H9 (cell line): ENCODE measurements around the gene NBPF4. TPM values are rescaled to one million over a fixed set of nuclear protein-coding genes. Genes with fewer than 3 reads are reported as not detected.

ENCODE experiments used
- DNase-seq: peaks from one replicate; pipeline ENCODE4 v3.0.0-alpha.2; 2017
- H2AFZ ChIP-seq: one replicate; pipeline ENCODE4 v1.6.1; 2013; ENCODE audit warnings: mild to moderate bottlenecking, low read length, control low read depth, moderate library complexity
- H2AK5ac ChIP-seq: 2 replicates; pipeline ENCODE4 v1.6.1; 2013; ENCODE audit warnings: low read length, control low read depth, mixed read lengths; ENCODE audit not compliant: insufficient read length
- H2BK120ac ChIP-seq: one replicate; pipeline ENCODE4 v1.6.1; 2013; ENCODE audit warnings: low read depth, mild to moderate bottlenecking, low read length, control low read depth, inconsistent platforms; ENCODE audit not compliant: poor library complexity, severe bottlenecking
- H2BK12ac ChIP-seq: 2 replicates; pipeline ENCODE4 v1.6.1; 2013; ENCODE audit warnings: low read length, control low read depth, mixed read lengths, low read depth; ENCODE audit not compliant: insufficient read length
- H2BK15ac ChIP-seq: 2 replicates; pipeline ENCODE4 v1.6.1; 2013; ENCODE audit warnings: low read depth, low read length, control low read depth
- H2BK20ac ChIP-seq: one replicate; pipeline ENCODE4 v1.6.1; 2013; ENCODE audit warnings: low read depth, mild to moderate bottlenecking, low read length, control low read depth, inconsistent platforms; ENCODE audit not compliant: poor library complexity, severe bottlenecking
- H2BK5ac ChIP-seq: 2 replicates; pipeline ENCODE4 v1.6.1; 2013; ENCODE audit warnings: low read length, control low read depth, mixed read lengths; ENCODE audit not compliant: insufficient read length
- H3K14ac ChIP-seq: 2 replicates; pipeline ENCODE4 v1.6.1; 2013; ENCODE audit warnings: low read length, control low read depth; ENCODE audit not compliant: insufficient read depth
- H3K18ac ChIP-seq: 2 replicates; pipeline ENCODE4 v1.6.1; 2013; ENCODE audit warnings: low read depth, mild to moderate bottlenecking, mixed read lengths, low read length, control low read depth; ENCODE audit not compliant: insufficient read length
- H3K23ac ChIP-seq: 2 replicates; pipeline ENCODE4 v1.6.1; 2013; ENCODE audit warnings: low read length, control low read depth, mixed read lengths, low read depth; ENCODE audit not compliant: insufficient read length
- H3K23me2 ChIP-seq: 2 replicates; pipeline ENCODE4 v1.6.1; 2013; ENCODE audit warnings: low read depth, mild to moderate bottlenecking, mixed read lengths, low read length, control low read depth; ENCODE audit not compliant: insufficient read length, poor library complexity, severe bottlenecking
- H3K27ac ChIP-seq: 2 replicates; pipeline ENCODE4 v1.5.1; 2013; ENCODE audit warnings: low read length, control low read depth, mixed read lengths, low read depth; ENCODE audit not compliant: insufficient read length
- H3K27me3 ChIP-seq: 2 replicates; pipeline ENCODE4 v1.6.1; 2013; ENCODE audit warnings: low read length, control low read depth, inconsistent platforms; ENCODE audit not compliant: insufficient read depth
- H3K4ac ChIP-seq: 2 replicates; pipeline ENCODE4 v1.6.1; 2013; ENCODE audit warnings: low read depth, mild to moderate bottlenecking, control low read depth, inconsistent platforms, low read length, moderate library complexity
- H3K4me1 ChIP-seq: 2 replicates; pipeline ENCODE4 v1.6.1; 2013; ENCODE audit warnings: low read length, control low read depth, inconsistent platforms; ENCODE audit not compliant: insufficient read depth
- H3K4me2 ChIP-seq: 2 replicates; pipeline ENCODE4 v1.6.1; 2013; ENCODE audit warnings: low read length, control low read depth, mixed read lengths; ENCODE audit not compliant: insufficient read length, insufficient read depth
- H3K56ac ChIP-seq: 2 replicates; pipeline ENCODE4 v1.6.1; 2013; ENCODE audit warnings: low read depth, mild to moderate bottlenecking, mixed read lengths, low read length, control low read depth; ENCODE audit not compliant: insufficient read length
- H3K79me1 ChIP-seq: 2 replicates; pipeline ENCODE4 v1.6.1; 2013; ENCODE audit warnings: low read depth, mild to moderate bottlenecking, moderate library complexity, low read length, control low read depth, inconsistent platforms; ENCODE audit not compliant: insufficient read depth, poor library complexity, severe bottlenecking
- H3K79me2 ChIP-seq: 2 replicates; pipeline ENCODE4 v1.6.1; 2013; ENCODE audit warnings: low read length, control low read depth, inconsistent platforms; ENCODE audit not compliant: insufficient read depth
- H3K9ac ChIP-seq: 2 replicates; pipeline ENCODE4 v1.6.1; 2013; ENCODE audit warnings: low read length, control low read depth, mixed read lengths; ENCODE audit not compliant: insufficient read length; ENCODE audit errors: extremely low read depth
- H3K9me3 ChIP-seq: one replicate; pipeline ENCODE4 v1.6.1; 2013; ENCODE audit warnings: low read depth, low read length, inconsistent platforms; ENCODE audit not compliant: control insufficient read depth
- H3T11ph ChIP-seq: one replicate; pipeline ENCODE4 v1.6.1; 2013; ENCODE audit warnings: mild to moderate bottlenecking, low read length, control low read depth, inconsistent platforms
- H4K20me1 ChIP-seq: one replicate; pipeline ENCODE4 v1.6.1; 2013; ENCODE audit not compliant: control insufficient read depth, insufficient read length, insufficient read depth
- H4K5ac ChIP-seq: 2 replicates; pipeline ENCODE4 v1.6.1; 2013; ENCODE audit warnings: low read depth, mild to moderate bottlenecking, mixed read lengths, low read length, control low read depth; ENCODE audit not compliant: insufficient read length
- H4K8ac ChIP-seq: replicated peaks from 2 replicates; pipeline ENCODE4 v1.6.1; 2013; ENCODE audit warnings: low read length, control low read depth, mixed read lengths, low read depth; ENCODE audit not compliant: insufficient read length
- H4K91ac ChIP-seq: 2 replicates; pipeline ENCODE4 v1.6.1; 2013; ENCODE audit warnings: low read depth, mild to moderate bottlenecking, moderate library complexity, mixed read lengths, low read length, control low read depth; ENCODE audit not compliant: insufficient read length
- H3K27ac Mint-ChIP-seq, 3 experiments: 2 replicates in 2 of 3; 3 replicates in 1 of 3; pipeline ENCODE4 v1.8.0; 2020 to 2021; ENCODE audit warnings: mixed read lengths in 3 of 3, mild to moderate bottlenecking in 1 of 3, moderate library complexity in 1 of 3
- H3K27me3 Mint-ChIP-seq: 2 replicates; pipeline ENCODE4 v1.8.0; 2021; ENCODE audit warnings: low read depth, mild to moderate bottlenecking, moderate library complexity, mixed read lengths
- H3K36me3 Mint-ChIP-seq, 3 experiments: 2 replicates in 2 of 3; 3 replicates in 1 of 3; pipeline ENCODE4 v1.8.0; 2020 to 2021; ENCODE audit warnings: low read depth in 3 of 3, mixed read lengths in 3 of 3; ENCODE audit not compliant: insufficient read depth in 1 of 3
- H3K4me1 Mint-ChIP-seq, 2 experiments: 2 replicates each; pipeline ENCODE4 v1.8.0; 2020; ENCODE audit warnings: mixed read lengths in 2 of 2
- H3K4me3 Mint-ChIP-seq, 2 experiments: 2 replicates in 1 of 2; 3 replicates in 1 of 2; pipeline ENCODE4 v1.8.0; 2020 to 2021; ENCODE audit warnings: mild to moderate bottlenecking in 2 of 2, mixed read lengths in 2 of 2, moderate library complexity in 1 of 2
- H3K9me3 Mint-ChIP-seq, 2 experiments: 2 replicates in 1 of 2; 3 replicates in 1 of 2; pipeline ENCODE4 v1.8.0; 2020; ENCODE audit warnings: mild to moderate bottlenecking in 2 of 2, mixed read lengths in 2 of 2, moderate library complexity in 1 of 2
- WGBS: extraction: QIAGEN DNeasy Blood & Tissue Kit; methylation state at CpG from one replicate; pipeline ENCODE4 v1.1.7; 2013; ENCODE audit warnings: missing lambda C conversion rate, low lambda C conversion rate, mixed read lengths; ENCODE audit not compliant: insufficient read length; ENCODE audit errors: extremely low coverage; 5-methylcytosine and 5-hydroxymethylcytosine counted together
- total RNA-seq: library from RNA; stranded (reverse); gene quantifications from 2 replicates; pipeline ENCODE4 v1.2.1, GENCODE V29; 2021
- TF ChIP-seq, protein P1 (sequence below): fragments of 200-600 bp; sonication (generic); conservative IDR thresholded peaks from 3 replicates; pipeline ENCODE4 v1.8.0; 2021; ENCODE audit warnings: antibody characterized with exemption, mild to moderate bottlenecking

The NBPF4 gene
- total RNA-seq, 1 experiment from 2014 or later, result not detected

- no CpG with 5 or more reads among the region's 11 CpGs for WGBS
- peaks cover 5% of the 10 kb centered on the region; the same call in 1 of the 2 replicates for H3K27me3 Mint-ChIP-seq
- Histone ChIP-seq H3K4me1 (no peaks in the 10 kb centered on the region), H3K9ac (no peak overlapping the region), H3K18ac (peak overlapping the region; percentile 42), H2BK12ac (no peak overlapping the region), H3K23me2 (no peaks in the 10 kb centered on the region), H3K9me3 (no peaks in the 10 kb centered on the region), H2AFZ (peak overlapping the region; percentile 3), H3K79me1 (no peaks in the 10 kb centered on the region), H3K4ac (no peak overlapping the region), H4K20me1 (no peaks in the 10 kb centered on the region), H2BK5ac (no peak overlapping the region), H3K79me2 (no peaks in the 10 kb centered on the region), H2AK5ac (no peak overlapping the region), H2BK20ac (no peak overlapping the region), H3K4me2 (no peak overlapping the region), H4K5ac (no peak overlapping the region), H4K91ac (no peak overlapping the region), H3K27me3 (no peaks in the 10 kb centered on the region), H3K14ac (peak overlapping the region; percentile 32), H3T11ph (no peak overlapping the region), H2BK15ac (no peak overlapping the region), H4K8ac (no peak overlapping the region), H3K23ac (no peak overlapping the region), H3K56ac (no peak overlapping the region), H3K27ac (no peak overlapping the region), H2BK120ac (no peak overlapping the region)
- H3K27ac Mint-ChIP-seq, result no peak overlapping the region
- H3K4me1 Mint-ChIP-seq, result peaks cover 8 to 11% of the 10 kb centered on the region in 2 experiments
- no peak overlapping the region for H3K4me3 Mint-ChIP-seq
- TF ChIP-seq, protein P1, sequence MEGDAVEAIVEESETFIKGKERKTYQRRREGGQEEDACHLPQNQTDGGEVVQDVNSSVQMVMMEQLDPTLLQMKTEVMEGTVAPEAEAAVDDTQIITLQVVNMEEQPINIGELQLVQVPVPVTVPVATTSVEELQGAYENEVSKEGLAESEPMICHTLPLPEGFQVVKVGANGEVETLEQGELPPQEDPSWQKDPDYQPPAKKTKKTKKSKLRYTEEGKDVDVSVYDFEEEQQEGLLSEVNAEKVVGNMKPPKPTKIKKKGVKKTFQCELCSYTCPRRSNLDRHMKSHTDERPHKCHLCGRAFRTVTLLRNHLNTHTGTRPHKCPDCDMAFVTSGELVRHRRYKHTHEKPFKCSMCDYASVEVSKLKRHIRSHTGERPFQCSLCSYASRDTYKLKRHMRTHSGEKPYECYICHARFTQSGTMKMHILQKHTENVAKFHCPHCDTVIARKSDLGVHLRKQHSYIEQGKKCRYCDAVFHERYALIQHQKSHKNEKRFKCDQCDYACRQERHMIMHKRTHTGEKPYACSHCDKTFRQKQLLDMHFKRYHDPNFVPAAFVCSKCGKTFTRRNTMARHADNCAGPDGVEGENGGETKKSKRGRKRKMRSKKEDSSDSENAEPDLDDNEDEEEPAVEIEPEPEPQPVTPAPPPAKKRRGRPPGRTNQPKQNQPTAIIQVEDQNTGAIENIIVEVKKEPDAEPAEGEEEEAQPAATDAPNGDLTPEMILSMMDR, result no peak
- no peaks in the 10 kb centered on the region for H3K36me3 Mint-ChIP-seq
- DNase-seq, result peak; percentile 34
- peaks cover 0 to 4% of the 10 kb centered on the region in 2 experiments; a peak in 3 of 5 replicates for H3K9me3 Mint-ChIP-seq
Measured at GRCh38 chr1:108209456-108210108, 34.3 kb downstream of the NBPF4 start.
